Naive B cell (primary cell): ENCODE measurements around the gene SIRPB2. TPM values are rescaled to one million over a fixed set of nuclear protein-coding genes. Genes with fewer than 3 reads are reported as not detected.

Source experiments
- ATAC-seq, 2 donors: fragments of 150-1000 bp; cut with Tn5 transposase; 2 replicates each; pipeline ENCODE4 v1.10.0; 2021; ENCODE audit warnings: low read depth in 2 of 2, mild to moderate bottlenecking in 2 of 2, moderate library complexity in 2 of 2
- DNase-seq: peaks from one replicate; pipeline ENCODE4 v3.0.0; 2022
- H3K27ac Mint-ChIP-seq, 6 donors: one replicate each; pipeline ENCODE4 v1.8.0; 2020 to 2022; ENCODE audit warnings: mild to moderate bottlenecking in 6 of 6, mixed read lengths in 6 of 6, moderate library complexity in 5 of 6, inconsistent platforms in 2 of 6
- H3K27me3 Mint-ChIP-seq, 3 donors: one replicate each; pipeline ENCODE4 v1.8.0; 2021 to 2022; ENCODE audit warnings: mixed read lengths in 3 of 3, mild to moderate bottlenecking in 1 of 3
- H3K36me3 Mint-ChIP-seq, 2 donors: one replicate each; pipeline ENCODE4 v1.8.0; 2020 to 2022; ENCODE audit warnings: mixed read lengths in 2 of 2, inconsistent platforms in 1 of 2, mild to moderate bottlenecking in 1 of 2
- H3K4me1 Mint-ChIP-seq, 3 donors: one replicate each; pipeline ENCODE4 v1.8.0; 2020 to 2022; ENCODE audit warnings: mixed read lengths in 3 of 3, inconsistent platforms in 1 of 3, mild to moderate bottlenecking in 1 of 3, moderate library complexity in 1 of 3
- H3K4me3 Mint-ChIP-seq, 8 donors: one replicate each; pipeline ENCODE4 v1.8.0; 2020 to 2022; ENCODE audit warnings: mild to moderate bottlenecking in 8 of 8, mixed read lengths in 8 of 8, moderate library complexity in 8 of 8, inconsistent platforms in 2 of 8
- H3K9me3 Mint-ChIP-seq, 7 donors: one replicate each; pipeline ENCODE4 v1.8.0; 2020 to 2022; ENCODE audit warnings: mixed read lengths in 7 of 7, mild to moderate bottlenecking in 5 of 7, inconsistent platforms in 2 of 7, moderate library complexity in 1 of 7
- polyA plus RNA-seq, 6 donors: library from polyadenylated mRNA; unstranded; fragments of 300-500 nt; fragmentation: Illumina TruSeq; gene quantifications; one replicate each; pipeline ENCODE4 v1.2.3, GENCODE V29; 2021; ENCODE audit warnings: low read depth in 6 of 6

SIRPB2 gene
- polyA plus RNA-seq, 6 donors from 2014 or later = 0.18 to 0.36 (median 0.22) TPM; not detected in 2

DNA sequence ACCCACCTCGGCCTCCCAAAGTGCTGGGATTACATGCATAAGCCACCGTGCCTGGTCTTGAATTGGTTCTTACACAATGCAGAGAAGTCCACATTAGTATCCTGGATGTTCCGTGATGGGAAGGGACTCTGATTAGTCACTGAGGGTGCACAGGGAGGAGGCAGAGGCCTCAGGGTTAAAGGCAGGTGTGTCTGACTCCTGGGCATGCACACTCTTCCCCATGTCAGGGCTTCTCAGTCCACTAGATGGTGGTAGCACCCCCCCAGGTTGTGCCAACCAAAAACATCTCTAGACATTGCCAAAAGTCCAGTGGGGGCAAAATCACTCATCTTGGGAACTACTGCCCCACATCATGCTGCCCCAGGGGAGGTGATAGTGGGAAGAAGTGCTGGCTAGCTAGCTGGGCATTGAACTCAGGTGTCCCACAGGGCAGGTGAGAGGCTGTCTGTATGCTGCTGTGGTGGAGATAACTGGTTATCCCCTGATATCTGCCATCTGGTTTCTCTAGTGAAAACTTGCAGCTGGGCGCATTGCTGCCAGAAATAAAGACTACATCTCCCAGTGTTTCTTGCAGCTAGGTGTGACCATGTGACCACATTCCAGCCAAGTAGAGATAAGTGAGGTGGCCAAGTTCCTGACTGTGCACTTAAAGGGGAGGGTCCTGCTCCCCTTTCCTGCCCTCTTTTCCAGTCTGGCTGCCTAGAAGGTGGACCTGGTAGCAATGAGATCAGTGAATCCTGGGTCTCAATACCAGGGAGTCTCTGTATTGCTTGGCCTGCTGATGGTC is 16.2 kb downstream of the SIRPB2 start:
- Mint-ChIP-seq H3K4me1 (peaks cover 16 to 29% (median 20%) of the 10 kb centered on the region in 3 donors), H3K4me3 (no peak overlapping the region), H3K9me3 (no peaks in the 10 kb centered on the region), H3K27ac (peak overlapping the region in 1 of 6 donors; percentile 72), H3K36me3 (no peaks in the 10 kb centered on the region), H3K27me3 (peaks cover 0 to 19% (median 15%) of the 10 kb centered on the region in 3 donors)
- ATAC-seq = no peak
- DNase-seq = no peak

DNA sequence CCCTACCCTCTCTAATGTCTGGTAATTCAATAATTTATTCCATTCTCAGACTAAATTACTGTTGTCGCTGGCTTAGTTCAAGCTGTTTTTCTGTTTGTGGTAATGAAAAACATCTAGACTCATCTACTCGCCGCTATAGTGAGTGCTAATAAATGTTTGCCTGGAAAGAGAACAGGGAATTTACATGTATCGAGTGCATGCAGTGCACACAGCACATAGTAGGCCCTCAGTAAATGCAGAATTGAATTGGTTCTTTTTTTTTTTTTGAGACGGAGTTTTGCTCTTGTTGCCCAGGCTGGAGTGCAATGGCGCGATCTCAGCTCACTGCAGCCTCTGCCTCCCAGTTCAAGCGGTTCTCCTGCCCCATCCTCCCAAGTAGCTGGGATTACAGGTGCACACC is 16.9 kb downstream of the SIRPB2 start:
- H3K36me3 Mint-ChIP-seq = no peaks in the 10 kb centered on the region
- no peaks in the 10 kb centered on the region for H3K9me3 Mint-ChIP-seq
- H3K27ac Mint-ChIP-seq = no peak overlapping the region
- peaks cover 0 to 14% (median 10%) of the 10 kb centered on the region in 3 donors for H3K27me3 Mint-ChIP-seq
- DNase-seq (no peak), ATAC-seq (no peak)
- no peak overlapping the region for H3K4me3 Mint-ChIP-seq
- peaks cover 16 to 36% (median 27%) of the 10 kb centered on the region in 3 donors for H3K4me1 Mint-ChIP-seq

DNA sequence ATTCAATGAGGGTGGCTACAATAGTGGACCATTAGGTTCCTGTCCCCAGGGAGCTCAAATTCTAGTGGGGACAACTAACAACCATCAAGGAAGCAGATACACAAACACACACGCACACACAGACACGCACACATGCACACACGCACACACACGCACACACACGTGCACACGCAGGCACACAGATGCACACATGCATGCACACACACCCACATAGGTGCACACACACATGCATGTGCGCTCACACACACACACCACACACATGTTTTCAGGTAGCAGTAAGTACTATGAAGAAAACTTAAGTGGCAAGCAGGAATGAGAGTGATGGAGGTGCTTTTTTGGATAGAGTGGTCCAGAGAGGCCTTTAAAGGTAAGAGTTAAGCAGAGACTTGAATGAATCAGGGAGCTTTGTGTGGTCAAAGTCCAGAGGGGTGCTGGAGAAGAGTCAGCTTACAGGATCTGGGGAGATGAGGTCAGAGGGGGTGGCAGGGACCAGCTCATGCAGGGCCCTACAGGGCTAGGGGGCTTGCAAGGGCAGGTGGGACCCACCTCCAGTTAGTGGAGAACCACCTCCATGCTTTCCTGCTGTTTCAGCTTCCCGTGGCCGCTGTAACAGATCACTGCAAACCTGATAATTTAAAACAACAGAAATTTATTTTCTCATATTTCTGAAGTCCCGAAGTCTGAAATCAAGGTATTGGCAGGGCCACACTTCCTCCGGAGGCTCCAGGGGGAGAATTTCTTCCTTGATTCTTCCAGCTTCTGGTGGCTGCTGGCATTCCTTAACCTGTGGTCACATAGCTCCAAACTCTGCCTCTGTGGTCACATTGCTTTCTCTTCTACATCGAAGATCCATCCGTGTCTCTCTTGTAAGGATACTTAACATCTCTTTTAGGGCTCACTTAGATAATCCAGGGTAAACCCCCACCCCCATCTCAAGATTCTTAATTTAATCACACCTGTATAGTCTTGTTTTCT is 17.7 kb downstream of the SIRPB2 start:
- peak overlapping the region; percentile 37 to 97 (median 66) for H3K27ac Mint-ChIP-seq
- H3K27me3 Mint-ChIP-seq = peaks cover 0 to 10% (median 5%) of the 10 kb centered on the region in 3 donors
- DNase-seq (no peak), ATAC-seq (no peak)
- H3K36me3 Mint-ChIP-seq = no peaks in the 10 kb centered on the region
- H3K4me3 Mint-ChIP-seq = peak overlapping the region in 2 of 8 donors; percentile 26 to 37
- no peaks in the 10 kb centered on the region for H3K9me3 Mint-ChIP-seq
- H3K4me1 Mint-ChIP-seq = peaks cover 22 to 43% (median 35%) of the 10 kb centered on the region in 3 donors

DNA sequence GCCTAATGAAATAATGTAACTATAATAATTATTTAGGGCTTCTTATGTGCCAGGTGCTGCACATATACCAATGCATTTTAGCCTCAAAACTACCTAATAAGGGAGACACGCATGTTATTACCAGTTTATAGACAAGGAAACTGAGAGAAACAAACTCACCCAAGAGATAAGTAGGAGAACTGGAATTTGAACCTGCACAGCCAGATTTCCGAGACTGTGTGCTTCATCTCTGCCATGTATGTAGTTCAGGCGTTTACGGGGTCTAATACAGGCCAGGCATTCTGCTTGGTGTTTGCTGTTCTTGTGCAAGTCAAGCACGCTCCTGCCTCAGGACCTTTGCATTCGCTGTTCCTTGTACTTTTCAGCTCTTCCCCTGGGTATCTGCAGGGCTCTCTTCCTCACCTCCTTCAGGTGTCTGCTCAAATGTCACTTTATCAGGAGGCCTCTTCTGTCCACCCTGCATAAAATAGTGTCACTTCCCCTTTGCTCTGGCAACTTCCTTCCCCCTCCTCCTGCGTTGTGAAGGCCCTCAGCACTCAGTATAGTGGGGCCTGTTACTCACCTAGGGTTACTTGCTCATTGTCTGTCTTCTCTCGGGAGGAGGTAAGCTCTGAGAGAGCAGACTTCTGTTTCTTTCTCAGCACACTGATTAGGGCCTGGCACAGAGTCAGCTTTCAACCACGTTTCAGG is 18.5 kb downstream of the SIRPB2 start:
- peak; percentile 48 for DNase-seq
- no peaks in the 10 kb centered on the region for H3K9me3 Mint-ChIP-seq
- peak overlapping the region; percentile 1 to 78 (median 48) for H3K4me3 Mint-ChIP-seq
- H3K36me3 Mint-ChIP-seq = no peaks in the 10 kb centered on the region
- H3K27ac Mint-ChIP-seq = peak overlapping the region; percentile 37 to 86 (median 66)
- peaks cover 29 to 51% (median 43%) of the 10 kb centered on the region in 3 donors for H3K4me1 Mint-ChIP-seq
- ATAC-seq = peak; percentile 88 to 89
- peaks cover 0 to 2% (median 0%) of the 10 kb centered on the region in 3 donors for H3K27me3 Mint-ChIP-seq

DNA sequence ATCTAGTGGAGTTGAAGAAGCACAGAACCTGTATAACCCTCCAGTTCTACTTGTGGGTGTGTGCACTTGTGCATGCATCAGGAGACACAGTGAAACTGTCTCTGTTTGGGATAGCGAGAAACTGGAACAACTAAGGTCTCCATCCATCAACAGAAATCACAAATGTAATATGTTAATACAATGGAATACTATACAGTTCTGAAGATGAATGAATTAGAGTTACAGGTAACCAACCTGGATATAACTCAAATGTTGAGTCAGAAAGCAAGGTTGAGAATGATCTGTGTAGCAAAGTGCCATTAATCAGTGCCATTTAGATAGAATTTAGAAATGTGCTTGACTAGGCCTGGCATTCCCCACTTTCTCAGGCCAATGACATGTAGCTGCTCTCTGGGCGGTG is 20.0 kb downstream of the SIRPB2 start:
- Mint-ChIP-seq H3K27ac (peak overlapping the region in 2 of 6 donors; percentile 72 to 79), H3K4me3 (peak overlapping the region in 1 of 8 donors; percentile 20), H3K4me1 (peaks cover 37 to 59% (median 51%) of the 10 kb centered on the region in 3 donors), H3K27me3 (no peaks in the 10 kb centered on the region), H3K36me3 (no peaks in the 10 kb centered on the region), H3K9me3 (no peaks in the 10 kb centered on the region)
- no peak for ATAC-seq
- no peak for DNase-seq

DNA sequence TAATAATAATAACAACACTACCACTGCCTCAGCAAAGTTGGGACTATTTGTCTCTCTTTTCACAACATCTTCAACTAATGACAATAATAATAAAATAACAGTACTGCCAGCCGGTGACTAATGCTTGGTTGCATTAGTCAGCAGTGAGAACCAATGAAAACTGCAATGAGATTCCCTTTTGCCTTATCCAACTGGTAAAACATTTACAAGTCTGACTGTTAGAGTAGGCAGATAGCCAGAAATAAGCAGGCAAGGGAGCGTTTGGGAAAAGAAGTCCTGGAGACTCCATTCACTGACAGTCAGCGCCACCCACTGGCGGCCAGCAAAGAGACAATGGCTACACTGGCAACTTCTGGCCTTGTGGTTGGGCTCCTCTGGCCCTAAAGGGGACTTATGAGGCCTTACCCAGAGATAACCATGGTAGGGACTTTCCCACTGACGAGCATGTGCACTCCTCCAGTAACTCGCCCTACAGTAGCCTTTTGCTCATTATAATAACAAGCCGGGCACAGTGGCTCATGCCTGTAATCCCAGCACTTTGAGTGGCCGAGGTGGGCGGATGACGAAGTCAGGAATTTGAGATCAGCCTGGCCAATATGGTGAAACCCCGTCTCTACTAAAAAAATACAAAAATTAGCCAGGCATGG is 21.2 kb downstream of the SIRPB2 start:
- DNase-seq (no peak), ATAC-seq (peak in 1 of 2 donors; percentile 14)
- no peaks in the 10 kb centered on the region for H3K9me3 Mint-ChIP-seq
- H3K36me3 Mint-ChIP-seq = no peaks in the 10 kb centered on the region
- peak overlapping the region in 5 of 6 donors; percentile 49 to 96 (median 70) for H3K27ac Mint-ChIP-seq
- H3K27me3 Mint-ChIP-seq = no peaks in the 10 kb centered on the region
- H3K4me1 Mint-ChIP-seq = peaks cover 46 to 69% (median 58%) of the 10 kb centered on the region in 3 donors
- H3K4me3 Mint-ChIP-seq = peak overlapping the region in 1 of 8 donors; percentile 28

DNA sequence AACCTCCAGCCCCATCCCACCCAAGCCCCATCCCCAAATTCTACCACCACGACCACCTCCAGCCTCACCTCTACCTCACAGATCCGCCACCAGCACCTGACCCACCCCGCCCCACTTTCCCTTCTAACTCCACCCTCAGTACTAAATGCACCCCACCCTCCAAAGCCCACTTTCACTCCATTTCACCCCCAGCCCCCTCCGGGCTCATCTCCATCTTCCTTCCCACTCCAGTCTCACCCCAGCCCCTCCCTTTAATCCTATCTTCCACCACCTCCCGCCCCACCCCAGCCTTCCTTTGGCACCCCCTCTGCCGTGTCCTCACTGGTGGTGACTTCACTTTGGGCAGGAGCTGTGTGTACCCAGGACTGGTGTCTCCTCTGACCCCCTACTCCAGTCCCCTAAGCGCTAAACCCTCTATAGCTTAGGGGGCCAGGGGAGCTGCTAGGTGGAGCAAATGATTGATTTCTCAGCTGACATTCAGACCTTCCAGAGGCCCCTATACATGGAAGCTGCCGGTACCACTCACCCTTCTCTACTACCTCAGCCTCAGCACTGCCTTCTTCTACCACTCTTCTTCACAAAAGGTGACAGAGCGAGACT is 21.8 kb downstream of the SIRPB2 start:
- peak overlapping the region in 2 of 8 donors; percentile 88 to 95 for H3K4me3 Mint-ChIP-seq

DNA sequence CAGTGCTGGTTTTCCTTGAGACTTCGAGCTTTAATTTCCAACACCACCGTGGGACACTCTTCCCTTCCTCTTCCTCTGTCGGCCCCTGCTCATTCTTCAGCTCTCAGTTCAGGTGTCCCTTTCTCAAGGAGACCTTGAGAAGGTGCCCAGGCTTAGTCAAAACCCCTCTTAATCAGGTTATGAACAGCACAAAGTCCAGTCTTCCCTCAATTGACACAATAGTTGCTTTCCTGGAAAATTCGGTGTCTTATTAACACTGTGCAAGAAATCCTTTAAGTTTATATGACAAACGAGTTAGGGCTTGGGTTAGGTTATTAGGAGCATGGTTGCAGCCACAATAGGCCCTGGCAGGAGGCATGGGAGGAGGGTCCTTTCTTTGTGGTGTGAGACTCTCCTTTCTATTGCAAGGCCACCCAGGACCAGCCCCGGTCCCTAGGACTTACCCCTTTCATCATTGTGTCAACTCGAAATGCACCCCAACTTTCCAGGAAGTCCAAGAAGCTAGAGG is 23.0 kb downstream of the SIRPB2 start:
- Mint-ChIP-seq H3K27ac (peak overlapping the region; percentile 85 to 98 (median 94)), H3K27me3 (no peaks in the 10 kb centered on the region), H3K4me1 (peaks cover 58 to 84% (median 65%) of the 10 kb centered on the region in 3 donors), H3K4me3 (peak overlapping the region; percentile 88 to 96 (median 92)), H3K9me3 (no peaks in the 10 kb centered on the region), H3K36me3 (no peaks in the 10 kb centered on the region)
- ATAC-seq = no peak
- DNase-seq = no peak

More for the DNA sequence above, 21.8 kb downstream of the SIRPB2 start:
- no peak for DNase-seq
- ATAC-seq = no peak
- H3K27me3 Mint-ChIP-seq = no peaks in the 10 kb centered on the region
- no peaks in the 10 kb centered on the region for H3K36me3 Mint-ChIP-seq
- peak overlapping the region in 3 of 6 donors; percentile 17 to 96 (median 67) for H3K27ac Mint-ChIP-seq
- H3K4me1 Mint-ChIP-seq = peaks cover 49 to 76% (median 65%) of the 10 kb centered on the region in 3 donors
- no peaks in the 10 kb centered on the region for H3K9me3 Mint-ChIP-seq

DNA sequence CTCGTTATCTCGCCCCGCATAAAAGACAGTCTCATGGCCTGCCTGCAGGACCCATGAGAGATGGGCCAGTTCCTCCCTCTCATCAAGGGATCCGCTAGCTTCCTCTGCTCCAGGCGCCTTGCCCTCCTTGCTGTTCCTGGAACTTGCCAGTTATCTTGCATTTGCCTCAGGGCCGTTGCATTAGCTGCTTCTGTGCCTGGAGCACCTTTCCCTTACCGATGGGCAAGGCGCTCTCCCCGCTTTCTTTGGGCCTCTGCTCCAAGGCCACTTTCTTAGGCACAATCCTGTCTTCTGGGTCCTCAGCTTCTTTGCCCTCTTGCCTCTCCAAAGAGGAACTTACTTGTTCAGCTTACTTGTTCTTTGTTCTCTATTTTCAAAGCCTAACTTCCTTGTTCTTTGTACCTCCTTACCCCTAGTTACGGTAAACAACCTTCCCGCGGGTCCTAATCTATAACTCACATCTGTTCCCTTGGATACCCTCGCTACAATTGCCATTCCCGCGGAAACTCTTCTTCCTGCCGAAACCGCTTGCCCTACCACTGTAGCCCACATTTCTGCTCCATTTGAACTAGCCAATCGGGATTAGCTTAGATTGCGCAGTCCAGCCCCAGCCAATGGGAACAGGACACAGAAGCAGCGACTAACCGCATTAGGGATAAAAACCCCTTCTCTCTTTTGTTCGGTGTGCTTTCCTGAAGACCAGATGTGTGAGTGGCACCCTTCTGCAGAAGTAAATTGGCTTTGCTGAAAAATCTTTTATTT is 23.7 kb downstream of the SIRPB2 start:
- Mint-ChIP-seq H3K27me3 (no peaks in the 10 kb centered on the region), H3K4me3 (peak overlapping the region; percentile 88 to 96 (median 92)), H3K27ac (peak overlapping the region; percentile 76 to 98 (median 94)), H3K36me3 (no peaks in the 10 kb centered on the region), H3K4me1 (peaks cover 54 to 84% (median 63%) of the 10 kb centered on the region in 3 donors), H3K9me3 (no peaks in the 10 kb centered on the region)
- ATAC-seq (peak; percentile 38 to 56), DNase-seq (peak; percentile 71)

DNA sequence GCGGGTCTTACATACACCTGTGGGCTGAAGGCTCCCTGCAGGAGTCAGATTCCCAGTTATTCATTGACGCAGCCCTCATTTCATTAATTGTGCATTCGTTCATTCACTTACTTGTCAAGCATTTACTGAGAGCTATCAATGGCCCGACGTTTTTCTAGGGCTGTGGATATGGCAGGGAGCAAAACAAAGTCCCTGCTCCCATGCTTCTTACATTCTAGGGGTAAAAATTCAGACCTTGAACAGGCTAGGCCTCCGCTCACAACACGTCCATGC is 24.2 kb downstream of the SIRPB2 start:
- peak overlapping the region; percentile 88 to 96 (median 92) for H3K4me3 Mint-ChIP-seq
- H3K9me3 Mint-ChIP-seq = no peaks in the 10 kb centered on the region
- H3K4me1 Mint-ChIP-seq = peaks cover 53 to 85% (median 63%) of the 10 kb centered on the region in 3 donors
- no peaks in the 10 kb centered on the region for H3K27me3 Mint-ChIP-seq
- DNase-seq = no peak
- ATAC-seq = peak in 1 of 2 donors; percentile 3
- H3K36me3 Mint-ChIP-seq = no peaks in the 10 kb centered on the region
- peak overlapping the region; percentile 76 to 98 (median 94) for H3K27ac Mint-ChIP-seq

DNA sequence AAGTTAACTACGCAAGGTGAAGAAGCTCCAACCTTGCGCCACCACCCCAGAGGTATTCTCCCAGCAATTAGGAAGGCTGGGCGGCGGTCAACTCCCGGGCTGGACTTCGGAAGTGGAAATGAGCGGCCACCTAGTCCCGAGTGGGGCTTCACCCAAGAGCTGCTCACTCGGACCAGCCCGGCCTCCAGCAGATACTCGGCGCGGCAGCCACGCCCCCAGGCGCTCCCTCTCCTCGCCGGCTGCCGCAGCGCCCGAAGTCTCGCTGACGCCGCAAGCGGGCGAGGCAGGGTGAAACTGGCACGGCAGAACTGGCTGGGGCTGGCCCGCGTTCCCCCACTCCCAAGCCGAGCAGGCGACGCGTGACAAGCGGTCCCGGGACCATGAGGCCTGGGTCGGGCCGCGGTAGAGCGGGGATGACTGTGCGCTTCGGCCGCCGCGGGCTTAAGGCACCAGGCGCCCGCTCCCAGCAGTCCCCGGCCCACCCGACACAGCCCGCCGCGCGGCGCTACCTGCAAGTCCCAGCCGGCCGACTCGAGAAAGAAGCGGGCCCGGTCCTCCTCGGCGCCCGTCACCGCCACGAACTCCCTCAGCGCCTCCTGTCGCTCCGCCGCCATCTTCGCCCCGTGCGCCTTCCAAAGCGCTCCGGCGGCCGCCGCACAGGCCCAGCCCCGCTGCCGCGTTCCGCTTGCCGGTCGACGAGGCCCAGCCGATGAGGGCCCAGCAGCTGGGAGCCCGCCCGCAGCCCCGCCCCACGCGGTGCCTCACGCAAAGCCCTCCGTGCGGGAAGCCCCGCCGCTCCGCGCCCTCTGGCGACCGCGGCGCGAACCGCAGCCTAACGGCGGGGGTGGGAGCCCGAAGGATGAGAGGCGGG is 24.8 kb downstream of the SIRPB2 start, which contains the start of gene NSFL1C:
NSFL1C (minus strand) TSS at position 639 of the 871 bp plus-strand sequence; CDS start at position 614, 25 bp downstream.
- H3K4me1 Mint-ChIP-seq = peaks cover 48 to 83% (median 58%) of the 10 kb centered on the region in 3 donors

More for the DNA sequence above, 24.8 kb downstream of the SIRPB2 start, which contains the start of gene NSFL1C:
- ATAC-seq (peak; percentile 82 to 89), DNase-seq (peak; percentile 97)
- peak within 1 kb of the TSS; percentile 76 to 98 (median 94) for H3K27ac Mint-ChIP-seq
- no peaks in the 10 kb centered on the region for H3K9me3 Mint-ChIP-seq
- H3K4me3 Mint-ChIP-seq = peak within 1 kb of the TSS; percentile 88 to 96 (median 92)
- no peaks in the 10 kb centered on the region for H3K27me3 Mint-ChIP-seq
- H3K36me3 Mint-ChIP-seq = peaks cover 0 to 2% of the 10 kb centered on the region in 2 donors
